Activated CD8-positive, alpha-beta T cell treated with anti-CD3 and anti-CD28 coated beads for 36 hours (primary cell): Measurements from ENCODE around the gene INCA1. TPM values are rescaled to one million over a fixed set of nuclear protein-coding genes. Genes with fewer than 3 reads are reported as not detected.

Experiments used
- ATAC-seq: fragments of 200-7000 bp; cut with Tn5 transposase; one replicate; pipeline ENCODE4 v1.10.0; 2021; ENCODE audit warnings: mild to moderate bottlenecking, moderate library complexity
- CTCF ChIA-PET: fragments of 350-600 bp; sonication (Branson Sonifier 250); formaldehyde crosslinking; loops from one replicate; lab custom pipeline; 2021; ENCODE audit warnings: antibody characterized with exemption; lab: Charles Lee
- POLR2A ChIA-PET: fragments of 350-600 bp; sonication (Branson Sonifier 250); formaldehyde crosslinking; loops from one replicate; lab custom pipeline; 2021; ENCODE audit warnings: antibody characterized with exemption; lab: Charles Lee
- DNase-seq: peaks from one replicate; pipeline ENCODE4 v3.0.0-alpha.2; 2020
- H3K27ac Mint-ChIP-seq: one replicate; pipeline ENCODE4 v1.8.0; 2021; ENCODE audit warnings: mild to moderate bottlenecking, mixed read lengths
- H3K27me3 Mint-ChIP-seq: one replicate; pipeline ENCODE4 v1.8.0; 2021; ENCODE audit warnings: mixed read lengths
- H3K36me3 Mint-ChIP-seq: one replicate; pipeline ENCODE4 v1.8.0; 2021; ENCODE audit warnings: low read depth, mixed read lengths
- H3K4me1 Mint-ChIP-seq: one replicate; pipeline ENCODE4 v1.8.0; 2021; ENCODE audit warnings: low read depth, mixed read lengths
- H3K4me3 Mint-ChIP-seq: one replicate; pipeline ENCODE4 v1.8.0; 2021; ENCODE audit warnings: mild to moderate bottlenecking, moderate library complexity, mixed read lengths
- H3K9me3 Mint-ChIP-seq: one replicate; pipeline ENCODE4 v1.8.0; 2021; ENCODE audit warnings: mixed read lengths
- intact Hi-C: fragments of 100-400 bp; cut with micrococcal nuclease; formaldehyde crosslinking; loops from one replicate; pipeline ENCODE4 v1.10.0; 2022
- microRNA-seq: library from miRNA; unstranded; fragments of <30 nt; microRNA quantifications from one replicate; pipeline ENCODE4 v1.2.0, GENCODE V29; 2022; ENCODE audit warnings: borderline microRNAs expressed, borderline replicate concordance
- total RNA-seq, 2 experiments: library from RNA; stranded (reverse); gene quantifications; one replicate each; pipeline ENCODE4 v1.2.3, GENCODE V29; 2021
- TF ChIP-seq, protein P1 (sequence below): fragments of 200-600 bp; IDR thresholded peaks from one replicate; pipeline ENCODE4 v1.8.0; 2022; ENCODE audit warnings: antibody characterized with exemption, mild to moderate bottlenecking

The INCA1 gene
- total RNA-seq, 2 experiments from 2014 or later = 0.63 TPM; not detected in 1

GRCh38 chr17:4938688-4939545 is 58.4 kb downstream of the INCA1 start:
- H3K9me3 Mint-ChIP-seq = no peaks in the 10 kb centered on the region
- POLR2A ChIA-PET = interaction anchor here (0.5 to 20.8 kb wide), 16 partner anchors 9 to 374 kb away, joined by 3 to 627 read pairs (median 8); partner anchors contain the start of genes ARRB2, C17orf107, CHRNE and ENO3
- H3K36me3 Mint-ChIP-seq = peaks cover 68% of the 10 kb centered on the region

More at GRCh38 chr17:4938688-4939545, 58.4 kb downstream of the INCA1 start:
- Mint-ChIP-seq H3K4me1 (peaks cover 54% of the 10 kb centered on the region), H3K27ac (peak overlapping the region; percentile 79), H3K4me3 (peak overlapping the region; percentile 97), H3K27me3 (no peaks in the 10 kb centered on the region)
- ATAC-seq = no peak
- intact Hi-C loops = no loop called here
- TF ChIP-seq, protein P1, sequence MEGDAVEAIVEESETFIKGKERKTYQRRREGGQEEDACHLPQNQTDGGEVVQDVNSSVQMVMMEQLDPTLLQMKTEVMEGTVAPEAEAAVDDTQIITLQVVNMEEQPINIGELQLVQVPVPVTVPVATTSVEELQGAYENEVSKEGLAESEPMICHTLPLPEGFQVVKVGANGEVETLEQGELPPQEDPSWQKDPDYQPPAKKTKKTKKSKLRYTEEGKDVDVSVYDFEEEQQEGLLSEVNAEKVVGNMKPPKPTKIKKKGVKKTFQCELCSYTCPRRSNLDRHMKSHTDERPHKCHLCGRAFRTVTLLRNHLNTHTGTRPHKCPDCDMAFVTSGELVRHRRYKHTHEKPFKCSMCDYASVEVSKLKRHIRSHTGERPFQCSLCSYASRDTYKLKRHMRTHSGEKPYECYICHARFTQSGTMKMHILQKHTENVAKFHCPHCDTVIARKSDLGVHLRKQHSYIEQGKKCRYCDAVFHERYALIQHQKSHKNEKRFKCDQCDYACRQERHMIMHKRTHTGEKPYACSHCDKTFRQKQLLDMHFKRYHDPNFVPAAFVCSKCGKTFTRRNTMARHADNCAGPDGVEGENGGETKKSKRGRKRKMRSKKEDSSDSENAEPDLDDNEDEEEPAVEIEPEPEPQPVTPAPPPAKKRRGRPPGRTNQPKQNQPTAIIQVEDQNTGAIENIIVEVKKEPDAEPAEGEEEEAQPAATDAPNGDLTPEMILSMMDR = no peak
- CTCF ChIA-PET = interaction anchor here (1.1 to 3.1 kb wide), 5 partner anchors 27 to 518 kb away, joined by 3 to 24 read pairs (median 4); partner anchors contain the start of gene CAMTA2
- DNase-seq = no peak

Small RNAs within 50 kb of the gene (microRNA-seq; reads per million reads assigned to microRNA genes)
- gene MIR6864 (not detected), gene MIR6865 (not detected)

Other genes with a start within 250 kb of the INCA1 start
- not detected for gene TM4SF5, start 225.6 kb downstream of the INCA1 start, total RNA-seq
- gene VMO1, start 211.2 kb downstream of the INCA1 start, total RNA-seq = not detected
- not detected for gene GLTPD2, start 208.6 kb downstream of the INCA1 start, total RNA-seq
- 100 to 1,000 TPM; 131 to 139 TPM for gene PSMB6, start 201.4 kb downstream of the INCA1 start, total RNA-seq
- 1 to 10 TPM; 6.2 to 6.8 TPM for gene PLD2, start 190.4 kb downstream of the INCA1 start, total RNA-seq
- gene MINK1, start 164.2 kb downstream of the INCA1 start, total RNA-seq = 10 to 100 TPM; 50.8 to 51.5 TPM
- gene C17orf107, start 98.0 kb downstream of the INCA1 start, total RNA-seq = 1 to 10 TPM; 3.0 to 3.6 TPM
- gene CHRNE, start 94.4 kb downstream of the INCA1 start, total RNA-seq = under 1 TPM; 0.45 to 0.78 TPM
- not detected for gene GP1BA, start 65.2 kb downstream of the INCA1 start, total RNA-seq
- 10 to 100 TPM; 80.8 to 87.0 TPM for gene SLC25A11, start 57.5 kb downstream of the INCA1 start, total RNA-seq
- 100 to 1,000 TPM; 144 to 152 TPM for gene RNF167, start 57.3 kb downstream of the INCA1 start, total RNA-seq
- 1,000 to 10,000 TPM; 1,726 to 1,759 TPM for gene PFN1, start 49.0 kb downstream of the INCA1 start, total RNA-seq
- gene ENO3, start 46.4 kb downstream of the INCA1 start, total RNA-seq = 10 to 100 TPM; 31.3 to 34.0 TPM
- 10 to 100 TPM; 62.7 to 62.9 TPM for gene SPAG7, start 29.7 kb downstream of the INCA1 start, total RNA-seq
- gene CAMTA2, start 9.8 kb downstream of the INCA1 start, total RNA-seq = 10 to 100 TPM; 91.5 to 99.0 TPM
- gene KIF1C, start 428 bp upstream of the INCA1 start, total RNA-seq = 10 to 100 TPM; 35.7 to 37.4 TPM
- under 1 TPM; 0.13 to 0.14 TPM for gene SLC52A1, start 37.9 kb upstream of the INCA1 start, total RNA-seq
- 1 to 10 TPM; 1.5 to 1.9 TPM for gene ZFP3, start 80.9 kb upstream of the INCA1 start, total RNA-seq
- gene ZNF232, start 114.4 kb upstream of the INCA1 start, total RNA-seq = 10 to 100 TPM; 16.5 to 19.3 TPM
- gene USP6, start 118.5 kb upstream of the INCA1 start, total RNA-seq = under 1 TPM; 0.04 to 0.07 TPM
- 1 to 10 TPM; 7.7 to 8.7 TPM for gene ZNF594, start 194.3 kb upstream of the INCA1 start, total RNA-seq
- gene SCIMP, start 237.3 kb upstream of the INCA1 start, total RNA-seq = under 1 TPM; 0.13 to 0.54 TPM